Activated naive CD4-positive, alpha-beta T cell treated with anti-CD3 and anti-CD28 coated beads for 36 hours (primary cell): ENCODE results near the gene TAMALIN. TPM values are rescaled to one million over a fixed set of nuclear protein-coding genes. Genes with fewer than 3 reads are reported as not detected.

Source experiments
- CTCF ChIA-PET: fragments of 350-600 bp; sonication (Branson Sonifier 250); formaldehyde crosslinking; loops from one replicate; lab custom pipeline; 2021; ENCODE audit warnings: antibody characterized with exemption; lab: Charles Lee
- DNase-seq: peaks from one replicate; pipeline ENCODE4 v3.0.0-alpha.2; 2020
- H3K27ac Mint-ChIP-seq: one replicate; pipeline ENCODE4 v1.8.0; 2021; ENCODE audit warnings: mild to moderate bottlenecking, mixed read lengths
- H3K27me3 Mint-ChIP-seq: one replicate; pipeline ENCODE4 v1.8.0; 2021; ENCODE audit warnings: low read depth, mixed read lengths
- H3K36me3 Mint-ChIP-seq: one replicate; pipeline ENCODE4 v1.8.0; 2021; ENCODE audit warnings: low read depth, mixed read lengths
- H3K4me1 Mint-ChIP-seq: one replicate; pipeline ENCODE4 v1.8.0; 2021; ENCODE audit warnings: low read depth, mixed read lengths
- H3K4me3 Mint-ChIP-seq: one replicate; pipeline ENCODE4 v1.8.0; 2021; ENCODE audit warnings: mild to moderate bottlenecking, moderate library complexity, mixed read lengths
- H3K9me3 Mint-ChIP-seq: one replicate; pipeline ENCODE4 v1.8.0; 2021; ENCODE audit warnings: mixed read lengths
- intact Hi-C: fragments of 100-400 bp; cut with micrococcal nuclease; formaldehyde crosslinking; loops from one replicate; pipeline ENCODE4 v1.15.1; 2023
- total RNA-seq, 2 experiments: library from RNA; stranded (reverse); gene quantifications; one replicate each; pipeline ENCODE4 v1.2.3, GENCODE V29; 2021

TAMALIN gene
- total RNA-seq, 2 experiments from 2014 or later = 14.7 to 14.8 TPM

- no peaks in the 10 kb centered on the region for H3K27me3 Mint-ChIP-seq
- H3K36me3 Mint-ChIP-seq = peaks cover 7% of the 10 kb centered on the region
- H3K27ac Mint-ChIP-seq = no peak overlapping the region
- no peak for DNase-seq
- intact Hi-C loops = no loop called here
- no peak overlapping the region for H3K4me3 Mint-ChIP-seq
- H3K9me3 Mint-ChIP-seq = no peaks in the 10 kb centered on the region
- H3K4me1 Mint-ChIP-seq = peaks cover 7% of the 10 kb centered on the region
- CTCF ChIA-PET = interaction anchor here (1.6 kb wide), 1 partner anchor 11 kb away, joined by 3 read pairs; no protein-coding TSS in a partner anchor
These were observed 8.8 kb downstream of the TAMALIN start for GRCh38 chr12:52015532-52016041.

- H3K27ac Mint-ChIP-seq = no peak overlapping the region
- CTCF ChIA-PET = interaction anchor here (11.0 to 11.2 kb wide), 2 partner anchors 10 to 26 kb away, joined by 312 to 319 read pairs; partner anchors contain the start of gene TAMALIN
- H3K36me3 Mint-ChIP-seq = peaks cover 1% of the 10 kb centered on the region
- H3K4me3 Mint-ChIP-seq = no peak overlapping the region
- H3K9me3 Mint-ChIP-seq = no peaks in the 10 kb centered on the region
- intact Hi-C loops = no loop called here
- no peaks in the 10 kb centered on the region for H3K27me3 Mint-ChIP-seq
- H3K4me1 Mint-ChIP-seq = peaks cover 17% of the 10 kb centered on the region
- no peak for DNase-seq
These were observed 11.8 kb downstream of the TAMALIN start for GRCh38 chr12:52018433-52019112.

- Mint-ChIP-seq H3K9me3 (no peaks in the 10 kb centered on the region), H3K27me3 (no peaks in the 10 kb centered on the region), H3K36me3 (no peaks in the 10 kb centered on the region), H3K4me3 (no peak overlapping the region), H3K27ac (no peak overlapping the region), H3K4me1 (peaks cover 21% of the 10 kb centered on the region)
- intact Hi-C loops = no loop called here
- no peak for DNase-seq
- CTCF ChIA-PET = interaction anchor here (1.0 to 11.2 kb wide), 6 partner anchors 11 to 65 kb away, joined by 3 to 319 read pairs (median 158); partner anchors contain the start of genes SMIM41 and TAMALIN
These were observed 12.5 kb downstream of the TAMALIN start for GRCh38 chr12:52019113-52019770.

GRCh38 chr12:52020539-52021336 lies 14.0 kb downstream of the TAMALIN start:
- Mint-ChIP-seq H3K4me3 (no peak overlapping the region), H3K36me3 (no peaks in the 10 kb centered on the region), H3K27me3 (no peaks in the 10 kb centered on the region), H3K27ac (peak overlapping the region; percentile 20), H3K4me1 (peaks cover 36% of the 10 kb centered on the region), H3K9me3 (no peaks in the 10 kb centered on the region)
- intact Hi-C loops = no loop called here
- CTCF ChIA-PET = interaction anchor here (0.6 to 13.8 kb wide), 17 partner anchors 12 to 1034 kb away, joined by 3 to 319 read pairs (median 6); partner anchors contain the start of genes ATG101, SMIM41 and TAMALIN
- peak; percentile 78 for DNase-seq

- CTCF ChIA-PET = interaction anchor here (0.6 to 13.8 kb wide), 16 partner anchors 9 to 609 kb away, joined by 3 to 319 read pairs (median 6); partner anchors contain the start of genes ANKRD33, ATG101, SMIM41 and TAMALIN
- Mint-ChIP-seq H3K4me1 (peaks cover 39% of the 10 kb centered on the region), H3K27ac (no peak overlapping the region), H3K4me3 (peak overlapping the region; percentile 89), H3K27me3 (no peaks in the 10 kb centered on the region), H3K9me3 (no peaks in the 10 kb centered on the region), H3K36me3 (no peaks in the 10 kb centered on the region)
- intact Hi-C loops = loop anchor here (1.0 kb wide), 3 partner anchors 17 to 196 kb away; partner anchors contain the start of gene TAMALIN
- peak; percentile 21 for DNase-seq
These were observed 16.1 kb downstream of the TAMALIN start for GRCh38 chr12:52022841-52023181.

GRCh38 chr12:52023182-52023975 lies 16.6 kb downstream of the TAMALIN start:
- Mint-ChIP-seq H3K4me3 (peak overlapping the region; percentile 89), H3K9me3 (no peaks in the 10 kb centered on the region), H3K27ac (peak overlapping the region; percentile 97), H3K36me3 (no peaks in the 10 kb centered on the region), H3K4me1 (peaks cover 39% of the 10 kb centered on the region), H3K27me3 (no peaks in the 10 kb centered on the region)
- DNase-seq = peak; percentile 94
- intact Hi-C loops = loop anchor here (1.0 kb wide), 3 partner anchors 17 to 196 kb away; partner anchors contain the start of gene TAMALIN
- CTCF ChIA-PET = interaction anchor here (0.5 to 13.8 kb wide), 18 partner anchors 9 to 881 kb away, joined by 3 to 319 read pairs (median 6); partner anchors contain the start of genes ANKRD33, ATG101, SMIM41 and TAMALIN

GRCh38 chr12:52023976-52024688 lies 17.4 kb downstream of the TAMALIN start:
- Mint-ChIP-seq H3K27me3 (no peaks in the 10 kb centered on the region), H3K9me3 (no peaks in the 10 kb centered on the region)
- CTCF ChIA-PET = interaction anchor here (0.5 to 13.8 kb wide), 20 partner anchors 8 to 880 kb away, joined by 3 to 319 read pairs (median 12); partner anchors contain the start of genes ATG101, NR4A1, SMIM41 and TAMALIN

GRCh38 chr12:52024845-52025230 lies 18.1 kb downstream of the TAMALIN start:
- DNase-seq = peak; percentile 88
- Mint-ChIP-seq H3K4me3 (peak overlapping the region; percentile 89), H3K27ac (peak overlapping the region; percentile 97), H3K9me3 (no peaks in the 10 kb centered on the region), H3K4me1 (peaks cover 39% of the 10 kb centered on the region), H3K27me3 (no peaks in the 10 kb centered on the region), H3K36me3 (no peaks in the 10 kb centered on the region)
- CTCF ChIA-PET = interaction anchor here (0.7 to 13.8 kb wide), 37 partner anchors 15 to 530 kb away, joined by 3 to 319 read pairs (median 4); partner anchors contain the start of genes ATG101, NR4A1, SMIM41 and TAMALIN
- intact Hi-C loops = loop anchor here (1.0 to 2.0 kb wide), 10 partner anchors 26 to 981 kb away; partner anchors contain the start of genes ACVR1B, ATG101, EIF4B and NR4A1

More at GRCh38 chr12:52023976-52024688, 17.4 kb downstream of the TAMALIN start:
- peaks cover 39% of the 10 kb centered on the region for H3K4me1 Mint-ChIP-seq
- H3K36me3 Mint-ChIP-seq = no peaks in the 10 kb centered on the region
- peak overlapping the region; percentile 89 for H3K4me3 Mint-ChIP-seq
- H3K27ac Mint-ChIP-seq = peak overlapping the region; percentile 97
- intact Hi-C loops = loop anchor here (1.0 to 2.0 kb wide), 6 partner anchors 18 to 197 kb away; partner anchors contain the start of genes ACVR1B and TAMALIN
- no peak for DNase-seq

GRCh38 chr12:52026263-52026662 lies 19.5 kb downstream of the TAMALIN start:
- no peak overlapping the region for H3K4me3 Mint-ChIP-seq

More at GRCh38 chr12:52026263-52026662, 19.5 kb downstream of the TAMALIN start:
- H3K36me3 Mint-ChIP-seq = no peaks in the 10 kb centered on the region
- H3K9me3 Mint-ChIP-seq = no peaks in the 10 kb centered on the region
- DNase-seq = no peak
- peaks cover 26% of the 10 kb centered on the region for H3K4me1 Mint-ChIP-seq
- intact Hi-C loops = no loop called here
- no peak overlapping the region for H3K27ac Mint-ChIP-seq
- CTCF ChIA-PET = interaction anchor here (1.2 to 13.8 kb wide), 21 partner anchors 14 to 769 kb away, joined by 3 to 319 read pairs (median 14); partner anchors contain the start of genes ATG101, NR4A1, SMIM41 and TAMALIN
- H3K27me3 Mint-ChIP-seq = no peaks in the 10 kb centered on the region
